HS-27A (cell line): ENCODE measurements around the gene CTF1.
"Not testable (repeated sequence)": the region's sequence is repeated elsewhere in the genome, so short reads cannot be mapped to it uniquely, and the experiment has no call there.

Experiments used
- DNase-seq: peaks from one replicate; pipeline ENCODE4 v3.0.0-alpha.2; 2012; ENCODE audit warnings: low read depth, missing footprints

The CTF1 gene

GRCh38 chr16:30896261-30896888 is at the start of gene CTF1:
Gene CTF1 (plus strand): TSS chr16:30896614. CDS start chr16:30896644, 30 bp downstream.
- DNase-seq = peak; percentile 70

- DNase-seq = no peak
These were observed 49.6 kb upstream of the CTF1 start for GRCh38 chr16:30846649-30847402.

- no peak for DNase-seq
These were observed 46.2 kb upstream of the CTF1 start for GRCh38 chr16:30850246-30850645.

GRCh38 chr16:30853758-30854157 is 42.7 kb upstream of the CTF1 start:
- no peak for DNase-seq

GRCh38 chr16:30858111-30858495 is 38.3 kb upstream of the CTF1 start:
- DNase-seq = no peak

GRCh38 chr16:30858829-30859423 is 37.5 kb upstream of the CTF1 start:
- no peak for DNase-seq

GRCh38 chr16:30860729-30861128 is 35.7 kb upstream of the CTF1 start:
- not testable (repeated sequence) for DNase-seq

- not testable (repeated sequence) for DNase-seq
These were observed 33.2 kb upstream of the CTF1 start for GRCh38 chr16:30863178-30863577.

- no peak for DNase-seq
These were observed 30.4 kb upstream of the CTF1 start for GRCh38 chr16:30866031-30866430.

- DNase-seq = no peak
These were observed 28.7 kb upstream of the CTF1 start for GRCh38 chr16:30867747-30868146.

- DNase-seq = no peak
These were observed 25.5 kb upstream of the CTF1 start for GRCh38 chr16:30870904-30871303.

GRCh38 chr16:30874244-30874820 is 22.1 kb upstream of the CTF1 start:
- no peak for DNase-seq

- DNase-seq = peak; percentile 66
These were observed 21.3 kb upstream of the CTF1 start for GRCh38 chr16:30874821-30875717.

GRCh38 chr16:30875871-30876801 is 20.3 kb upstream of the CTF1 start:
- no peak for DNase-seq

- DNase-seq = no peak
These were observed 19.5 kb upstream of the CTF1 start for GRCh38 chr16:30876867-30877266.

GRCh38 chr16:30882429-30883310 is 13.7 kb upstream of the CTF1 start:
- DNase-seq = no peak

GRCh38 chr16:30884760-30885159 is 11.7 kb upstream of the CTF1 start:
- no peak for DNase-seq

- no peak for DNase-seq
These were observed 11.2 kb upstream of the CTF1 start for GRCh38 chr16:30885196-30885595.

- DNase-seq = no peak
These were observed 10.3 kb upstream of the CTF1 start for GRCh38 chr16:30886145-30886544.

- DNase-seq = no peak
These were observed 8.5 kb upstream of the CTF1 start for GRCh38 chr16:30887927-30888326.
